ENCODE measurements around the gene SLC4A9.

DNA sequence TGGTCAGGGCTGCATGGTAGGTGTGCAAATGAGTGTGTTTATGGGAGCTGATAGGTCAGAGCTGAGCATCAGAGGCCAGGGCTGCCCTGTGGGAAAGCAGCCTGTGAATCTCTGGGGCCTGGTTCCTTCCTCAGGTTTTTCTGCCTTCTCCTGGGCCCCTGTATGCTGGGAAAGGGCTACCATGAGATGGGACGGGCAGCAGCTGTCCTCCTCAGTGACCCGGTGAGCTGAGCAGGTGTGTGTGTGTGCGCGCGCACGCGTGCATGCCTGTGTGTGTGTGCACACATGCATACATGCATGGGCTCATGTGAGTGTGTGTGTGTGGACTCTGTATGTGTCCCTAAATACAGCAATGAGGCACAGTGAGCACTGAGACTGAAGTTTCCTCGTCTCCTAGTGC lies 2.3 kb downstream of the SLC4A9 start:
- no peak for TF ChIP-seq EP300 (IDR thresholded peaks at IDR 0.05)
- TF ChIP-seq, protein P1, sequence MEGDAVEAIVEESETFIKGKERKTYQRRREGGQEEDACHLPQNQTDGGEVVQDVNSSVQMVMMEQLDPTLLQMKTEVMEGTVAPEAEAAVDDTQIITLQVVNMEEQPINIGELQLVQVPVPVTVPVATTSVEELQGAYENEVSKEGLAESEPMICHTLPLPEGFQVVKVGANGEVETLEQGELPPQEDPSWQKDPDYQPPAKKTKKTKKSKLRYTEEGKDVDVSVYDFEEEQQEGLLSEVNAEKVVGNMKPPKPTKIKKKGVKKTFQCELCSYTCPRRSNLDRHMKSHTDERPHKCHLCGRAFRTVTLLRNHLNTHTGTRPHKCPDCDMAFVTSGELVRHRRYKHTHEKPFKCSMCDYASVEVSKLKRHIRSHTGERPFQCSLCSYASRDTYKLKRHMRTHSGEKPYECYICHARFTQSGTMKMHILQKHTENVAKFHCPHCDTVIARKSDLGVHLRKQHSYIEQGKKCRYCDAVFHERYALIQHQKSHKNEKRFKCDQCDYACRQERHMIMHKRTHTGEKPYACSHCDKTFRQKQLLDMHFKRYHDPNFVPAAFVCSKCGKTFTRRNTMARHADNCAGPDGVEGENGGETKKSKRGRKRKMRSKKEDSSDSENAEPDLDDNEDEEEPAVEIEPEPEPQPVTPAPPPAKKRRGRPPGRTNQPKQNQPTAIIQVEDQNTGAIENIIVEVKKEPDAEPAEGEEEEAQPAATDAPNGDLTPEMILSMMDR (IDR thresholded peaks at IDR 0.05): no peak
- TF ChIP-seq POLR2A (IDR thresholded peaks at IDR 0.05): no peak
- TF ChIP-seq POLR2AphosphoS5 (IDR thresholded peaks at IDR 0.05): no peak
